ENCODE results near the gene ESRRA. TPM values are rescaled to one million over a fixed set of nuclear protein-coding genes. Genes with fewer than 3 reads are reported as not detected.

ESRRA gene
- total and polyA plus RNA-seq, 9 of the 15 experiments (the other 6 are each of a cell fraction or from before 2014, with no cell fraction given), result 0.27 to 89.7 (median 23.7) TPM

DNA sequence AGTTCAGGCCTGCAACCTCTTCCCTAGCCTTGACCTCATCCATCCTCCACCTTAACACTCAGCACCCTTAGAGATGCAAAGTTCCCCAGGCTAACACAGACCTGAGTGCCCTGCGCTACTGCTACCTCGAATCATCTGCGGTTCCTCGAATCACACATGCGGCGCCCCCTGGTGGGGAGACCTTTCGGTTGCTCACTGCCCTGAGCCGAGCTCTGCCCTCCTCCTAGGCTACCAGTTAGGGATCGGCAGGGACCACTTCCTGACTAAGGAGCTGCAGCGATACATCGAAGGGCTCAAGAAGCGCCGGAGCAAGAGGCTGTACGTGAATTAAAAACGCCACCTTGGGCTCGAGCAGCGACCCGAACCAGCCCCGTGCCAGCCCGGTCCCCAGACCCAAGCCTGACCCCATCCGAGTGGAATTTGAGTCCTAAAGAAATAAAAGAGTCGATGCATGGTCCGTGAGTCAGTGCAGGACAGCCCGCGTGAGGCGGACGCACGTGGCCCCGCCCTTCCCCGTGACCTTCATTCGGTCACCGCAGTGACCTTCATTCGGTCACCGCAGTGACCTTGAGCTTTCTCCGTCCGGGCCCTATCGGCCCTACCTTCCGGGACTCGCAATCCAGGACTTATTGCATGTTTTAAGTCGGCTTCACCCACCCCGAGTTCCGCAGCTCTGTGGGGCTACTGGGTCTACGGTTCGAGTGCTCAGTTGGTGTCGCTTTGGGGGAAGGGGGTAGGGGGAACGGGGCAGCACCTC is 830 bp upstream of the ESRRA start (continued):
- TF ChIP-seq, protein P1, sequence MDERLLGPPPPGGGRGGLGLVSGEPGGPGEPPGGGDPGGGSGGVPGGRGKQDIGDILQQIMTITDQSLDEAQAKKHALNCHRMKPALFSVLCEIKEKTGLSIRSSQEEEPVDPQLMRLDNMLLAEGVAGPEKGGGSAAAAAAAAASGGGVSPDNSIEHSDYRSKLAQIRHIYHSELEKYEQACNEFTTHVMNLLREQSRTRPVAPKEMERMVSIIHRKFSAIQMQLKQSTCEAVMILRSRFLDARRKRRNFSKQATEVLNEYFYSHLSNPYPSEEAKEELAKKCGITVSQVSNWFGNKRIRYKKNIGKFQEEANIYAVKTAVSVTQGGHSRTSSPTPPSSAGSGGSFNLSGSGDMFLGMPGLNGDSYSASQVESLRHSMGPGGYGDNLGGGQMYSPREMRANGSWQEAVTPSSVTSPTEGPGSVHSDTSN (CRISPR knock-in tag; IDR thresholded peaks at IDR 0.05; ENCODE audit: low read depth), result no peak
- TF ChIP-seq, protein P1 (tag; conservative IDR thresholded peaks at IDR 0.05; ENCODE audit: low read depth), result no peak
- TF ChIP-seq MCM7 (IDR thresholded peaks at IDR 0.05), result no peak
- TF ChIP-seq LEF1 (IDR thresholded peaks at IDR 0.05), result 0 out of 2 replicates have a peak, but pooled peaks have one; percentile 44
- TF ChIP-seq EP400 (IDR thresholded peaks at IDR 0.05), result peak; percentile 93
- TF ChIP-seq E2F4 (CRISPR knock-in tag; IDR thresholded peaks at IDR 0.05; ENCODE audit: low read depth), result no peak
- peak in 1 of 2 experiments; percentile 81 for TF ChIP-seq AFF1 (IDR thresholded peaks at IDR 0.05; ENCODE audit: low read depth in 1 of 2, partially characterized antibody in 2 of 2)
- no peak for TF ChIP-seq ZSCAN32 (CRISPR knock-in tag; IDR thresholded peaks at IDR 0.05)
- TF ChIP-seq ZNF232 (CRISPR knock-in tag; IDR thresholded peaks at IDR 0.05), result no peak
- TF ChIP-seq HDAC6 (IDR thresholded peaks at IDR 0.05; ENCODE audit: low read depth, low read length), result no peak
- no peak for TF ChIP-seq PHTF2 (CRISPR knock-in tag; IDR thresholded peaks at IDR 0.05)
- no peak for TF ChIP-seq BDP1 (IDR thresholded peaks at IDR 0.05; ENCODE audit: insufficient read depth, insufficient read length)
- TF ChIP-seq, protein P2, sequence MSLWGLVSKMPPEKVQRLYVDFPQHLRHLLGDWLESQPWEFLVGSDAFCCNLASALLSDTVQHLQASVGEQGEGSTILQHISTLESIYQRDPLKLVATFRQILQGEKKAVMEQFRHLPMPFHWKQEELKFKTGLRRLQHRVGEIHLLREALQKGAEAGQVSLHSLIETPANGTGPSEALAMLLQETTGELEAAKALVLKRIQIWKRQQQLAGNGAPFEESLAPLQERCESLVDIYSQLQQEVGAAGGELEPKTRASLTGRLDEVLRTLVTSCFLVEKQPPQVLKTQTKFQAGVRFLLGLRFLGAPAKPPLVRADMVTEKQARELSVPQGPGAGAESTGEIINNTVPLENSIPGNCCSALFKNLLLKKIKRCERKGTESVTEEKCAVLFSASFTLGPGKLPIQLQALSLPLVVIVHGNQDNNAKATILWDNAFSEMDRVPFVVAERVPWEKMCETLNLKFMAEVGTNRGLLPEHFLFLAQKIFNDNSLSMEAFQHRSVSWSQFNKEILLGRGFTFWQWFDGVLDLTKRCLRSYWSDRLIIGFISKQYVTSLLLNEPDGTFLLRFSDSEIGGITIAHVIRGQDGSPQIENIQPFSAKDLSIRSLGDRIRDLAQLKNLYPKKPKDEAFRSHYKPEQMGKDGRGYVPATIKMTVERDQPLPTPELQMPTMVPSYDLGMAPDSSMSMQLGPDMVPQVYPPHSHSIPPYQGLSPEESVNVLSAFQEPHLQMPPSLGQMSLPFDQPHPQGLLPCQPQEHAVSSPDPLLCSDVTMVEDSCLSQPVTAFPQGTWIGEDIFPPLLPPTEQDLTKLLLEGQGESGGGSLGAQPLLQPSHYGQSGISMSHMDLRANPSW (CRISPR knock-in tag; IDR thresholded peaks at IDR 0.05), result no peak
- peak; percentile 60 for TF ChIP-seq POLR2AphosphoS5 (IDR thresholded peaks at IDR 0.05; ENCODE audit: control insufficient read depth, insufficient read depth, low read depth, low read length)
- no peak for TF ChIP-seq HDAC8 (tag; IDR thresholded peaks at IDR 0.05)
- no peak for TF ChIP-seq KDM5B (IDR thresholded peaks at IDR 0.05; ENCODE audit: insufficient replicate concordance, low read depth, low read length)
- peak; percentile 81 for TF ChIP-seq RBFOX2 (IDR thresholded peaks at IDR 0.05; ENCODE audit: low read depth, low read length)
